HG03066 (cell line): ENCODE measurements around the gene PLCB4.

Source experiments
- ATAC-seq: cut with Tn5 transposase; IDR thresholded peaks from one replicate; pipeline ENCODE4 v1.9.1; 2021; ENCODE audit warnings: low read depth; ENCODE audit not compliant: unreplicated experiment

Gene PLCB4

GRCh38 chr20:9503526-9504245 lies 434.8 kb downstream of the PLCB4 start:
- no peak for ATAC-seq

- no peak for ATAC-seq
Observed at GRCh38 chr20:9506280-9506821, 437.5 kb downstream of the PLCB4 start.

- no peak for ATAC-seq
Observed at GRCh38 chr20:9506964-9507369, 438.1 kb downstream of the PLCB4 start.

GRCh38 chr20:9507544-9508239 lies 438.8 kb downstream of the PLCB4 start:
- no peak for ATAC-seq

- no peak for ATAC-seq
Observed at GRCh38 chr20:9508240-9508661, 439.4 kb downstream of the PLCB4 start.

- ATAC-seq = no peak
Observed at GRCh38 chr20:9508696-9509178, 439.9 kb downstream of the PLCB4 start.

- no peak for ATAC-seq
Observed at GRCh38 chr20:9509246-9509645, 440.4 kb downstream of the PLCB4 start.

GRCh38 chr20:9510911-9511310 lies 442.0 kb downstream of the PLCB4 start:
- ATAC-seq = peak; percentile 47

- ATAC-seq = no peak
Observed at GRCh38 chr20:9514072-9514460, 445.2 kb downstream of the PLCB4 start.

GRCh38 chr20:9514461-9515213 lies 445.8 kb downstream of the PLCB4 start, which contains the start of gene LAMP5:
LAMP5 (plus strand) TSS chr20:9514590; CDS start chr20:9514853, 263 bp downstream.
- ATAC-seq = no peak

GRCh38 chr20:9515214-9515585 lies 446.3 kb downstream of the PLCB4 start:
- no peak for ATAC-seq

- ATAC-seq = no peak
Observed at GRCh38 chr20:9515741-9516233, 446.9 kb downstream of the PLCB4 start.

- no peak for ATAC-seq
Observed at GRCh38 chr20:9516234-9516871, 447.5 kb downstream of the PLCB4 start.

- ATAC-seq = no peak
Observed at GRCh38 chr20:9517297-9518162, 448.6 kb downstream of the PLCB4 start.

GRCh38 chr20:9518576-9519175 lies 449.8 kb downstream of the PLCB4 start:
- ATAC-seq = no peak

- ATAC-seq = no peak
Observed at GRCh38 chr20:9520086-9520485, 451.2 kb downstream of the PLCB4 start.

- ATAC-seq = no peak
Observed at GRCh38 chr20:9523636-9524035, 454.7 kb downstream of the PLCB4 start.
